Inflammatory macrophage (primary cell): ENCODE results near the gene MLH1.

Source experiments
- DNase-seq, 2 donors: peaks; one replicate each; pipeline ENCODE4 v3.0.0-alpha.2; 2020 to 2022

Gene MLH1

DNA sequence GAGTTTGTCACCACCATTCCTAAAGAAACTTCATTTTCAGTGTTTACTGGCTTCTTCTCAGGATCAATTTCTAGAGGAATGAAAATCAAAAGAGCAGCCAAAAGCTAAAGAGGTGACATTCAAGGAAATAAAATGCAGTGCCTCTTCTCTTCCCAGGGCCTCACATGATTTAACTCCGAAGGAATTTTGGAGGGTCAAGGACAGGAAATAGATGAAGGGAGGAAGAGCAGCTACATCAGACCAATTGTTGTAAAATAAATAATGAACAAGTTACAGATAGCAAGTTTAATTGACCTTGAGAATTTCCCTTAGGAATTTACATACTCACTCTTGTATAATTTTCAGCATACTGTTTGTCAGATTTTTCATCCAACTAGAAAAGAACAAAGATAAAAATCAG is 103.0 kb downstream of the MLH1 start:
- DNase-seq = no peak

- no peak for DNase-seq
Measured at GRCh38 chr3:37096975-37097374, 103.7 kb downstream of the MLH1 start.

DNA sequence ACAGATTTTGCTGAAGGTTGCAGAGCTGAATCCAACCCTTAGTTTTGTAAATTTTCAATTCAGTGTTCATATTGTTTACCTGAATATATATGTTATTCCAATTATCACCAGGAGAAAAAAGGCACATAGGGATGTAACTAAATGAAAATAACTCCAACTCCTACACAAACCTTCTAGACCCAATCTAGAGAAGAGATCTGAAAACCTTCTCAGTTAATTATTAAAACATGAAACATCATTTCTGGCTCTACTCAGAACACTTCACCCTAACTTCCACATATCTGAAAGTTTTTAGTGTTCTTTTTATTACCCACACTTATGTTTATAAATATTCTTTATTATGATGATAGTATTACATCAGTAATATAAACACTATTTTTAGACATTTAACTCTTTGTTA is 104.5 kb downstream of the MLH1 start:
- no peak for DNase-seq

DNA sequence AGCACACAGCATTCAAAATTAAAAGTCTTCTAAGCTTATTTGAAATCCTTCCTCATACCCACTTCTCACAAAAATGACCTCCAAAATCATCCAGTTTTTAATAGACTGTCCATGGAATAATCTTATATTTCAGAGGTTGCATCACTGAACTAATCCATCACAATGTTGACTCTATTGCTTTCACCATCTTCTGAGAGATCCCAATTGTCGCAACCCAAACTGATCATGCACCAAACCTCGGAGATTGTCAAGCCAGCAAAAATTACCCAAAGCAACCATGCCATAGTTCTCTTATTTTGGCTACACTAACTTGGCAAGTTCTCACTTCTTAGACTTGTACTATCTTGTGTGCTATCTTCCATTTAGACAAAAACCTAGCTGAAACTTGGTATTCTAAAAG is 105.6 kb downstream of the MLH1 start:
- DNase-seq = no peak

DNA sequence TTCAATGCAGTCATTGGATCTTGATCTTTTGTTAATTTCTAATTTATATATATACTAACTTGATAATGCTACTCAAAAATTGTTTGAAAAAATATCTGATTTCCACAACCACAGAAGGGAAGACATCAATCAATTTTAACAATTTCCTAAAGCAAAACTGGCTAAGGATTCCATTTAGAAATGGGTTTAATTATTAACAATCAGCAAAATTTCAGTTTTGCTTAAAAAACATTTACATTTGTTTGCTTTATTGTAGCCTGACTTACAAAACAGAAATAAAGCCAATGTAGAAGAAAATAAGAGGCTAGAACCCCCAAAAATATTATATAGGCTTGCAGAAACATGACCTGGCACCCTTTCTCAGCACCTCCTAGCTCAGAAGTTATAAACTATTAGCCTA is 106.2 kb downstream of the MLH1 start:
- no peak for DNase-seq

DNA sequence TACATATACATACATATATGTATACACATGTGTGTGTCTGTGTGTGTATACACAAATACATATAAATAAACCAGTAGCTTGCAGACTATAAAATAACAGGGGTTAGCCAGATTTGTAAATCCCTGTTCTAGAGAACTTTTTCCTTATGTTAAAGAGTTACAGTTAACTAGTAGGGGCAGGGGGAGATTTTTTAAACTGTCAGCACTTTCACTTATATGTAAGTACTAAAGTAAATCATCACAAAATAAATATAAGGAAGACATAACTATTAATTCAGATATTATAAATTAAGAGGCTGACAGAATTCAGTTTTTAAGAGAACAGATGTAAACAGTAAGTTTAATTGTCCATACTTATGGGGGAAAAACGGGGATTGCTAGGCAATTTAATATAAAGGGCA is 107.1 kb downstream of the MLH1 start:
- no peak for DNase-seq
